HG02623 (cell line): ENCODE measurements around the gene TUBB4A.
A peak's percentile ranks its signal among the peaks of the same experiment; 100 is the strongest.

Source experiments
- ATAC-seq: cut with Tn5 transposase; IDR thresholded peaks from one replicate; pipeline ENCODE4 v1.9.1; 2021; ENCODE audit warnings: moderate library complexity; ENCODE audit not compliant: unreplicated experiment

The TUBB4A gene

DNA sequence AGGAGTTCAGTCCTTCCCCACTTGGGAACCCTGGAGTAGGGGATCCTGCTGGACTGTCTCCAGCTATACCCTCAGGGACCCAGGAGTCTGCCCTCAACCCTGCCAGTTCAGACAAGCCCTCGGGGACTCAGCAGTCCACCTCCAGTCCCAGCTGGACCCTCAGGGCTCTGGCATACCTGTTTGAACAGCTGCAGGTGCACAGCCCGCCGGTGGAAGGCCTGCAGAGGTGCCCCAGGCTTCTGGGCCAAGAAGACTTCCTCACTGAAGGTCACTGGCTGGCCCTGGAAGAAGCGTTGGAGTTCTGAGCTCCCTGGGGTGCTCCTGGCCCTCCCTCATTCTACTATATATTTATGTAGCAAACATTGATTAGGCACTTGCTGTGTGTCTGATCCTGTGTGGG lies 29.4 kb downstream of the TUBB4A start:
- no peak for ATAC-seq

DNA sequence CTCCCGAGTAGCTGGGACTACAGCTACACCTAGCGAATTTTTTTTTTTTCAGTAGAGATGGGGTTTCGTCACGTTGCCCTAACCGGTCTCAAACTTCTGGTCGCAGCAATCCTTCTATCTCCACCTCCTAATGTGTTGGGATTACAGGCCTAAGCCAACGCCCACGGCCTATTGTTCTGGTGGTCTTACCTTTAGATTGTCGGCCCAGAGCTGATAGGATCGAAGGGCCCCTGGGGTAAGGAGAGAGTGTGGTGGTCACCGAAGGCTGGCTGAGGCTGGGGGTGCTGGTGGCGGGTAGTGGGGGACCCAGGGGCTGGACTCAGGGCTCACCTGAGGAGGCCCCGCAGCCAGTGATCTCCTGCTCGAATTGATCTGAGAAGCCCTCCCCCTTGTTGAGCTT lies 31.0 kb downstream of the TUBB4A start:
- no peak for ATAC-seq

DNA sequence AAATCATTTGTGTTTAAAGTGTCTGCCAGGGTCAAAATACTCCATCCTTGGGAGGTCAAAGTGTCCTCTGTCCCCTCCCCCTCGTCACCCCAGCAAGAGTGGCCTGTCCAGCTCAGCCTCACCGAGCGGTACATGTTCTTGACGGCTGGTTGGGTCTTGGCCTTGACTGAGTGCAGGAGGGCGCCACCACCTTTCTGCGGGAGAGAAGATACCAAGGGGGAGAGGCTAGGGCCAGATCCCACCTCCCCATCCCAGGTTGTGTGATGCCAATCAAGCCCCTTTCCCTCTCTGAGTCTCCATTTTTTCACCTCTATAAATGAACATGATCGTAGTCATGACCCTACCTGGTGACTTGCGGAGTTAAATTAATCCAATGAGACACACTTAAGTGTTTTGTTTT lies 31.9 kb downstream of the TUBB4A start:
- ATAC-seq = no peak

DNA sequence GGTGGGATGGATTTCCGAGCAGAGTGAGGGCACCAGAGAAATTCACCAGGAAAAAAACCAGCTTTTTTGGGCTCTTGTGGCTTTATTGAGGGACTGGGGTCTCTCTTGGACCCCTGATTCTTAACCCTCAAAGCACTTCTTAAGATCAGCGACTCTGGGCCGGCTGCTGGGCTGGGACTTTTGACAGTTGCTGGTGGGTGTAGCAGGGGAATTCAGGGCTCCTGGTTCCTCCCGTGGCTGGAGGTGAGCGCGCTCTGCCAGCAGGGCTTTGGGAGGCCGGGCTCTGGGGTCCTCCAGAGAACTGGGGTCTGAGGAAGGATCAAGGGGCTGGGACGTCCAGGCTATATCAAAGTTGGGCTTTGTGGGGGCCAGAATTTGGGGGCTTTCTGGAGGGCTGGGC lies 34.7 kb downstream of the TUBB4A start:
- no peak for ATAC-seq

- no peak for ATAC-seq
Observed at GRCh38 chr19:6466526-6467248, 35.4 kb downstream of the TUBB4A start.

- no peak for ATAC-seq
Observed at GRCh38 chr19:6465663-6466062, 36.4 kb downstream of the TUBB4A start.

DNA sequence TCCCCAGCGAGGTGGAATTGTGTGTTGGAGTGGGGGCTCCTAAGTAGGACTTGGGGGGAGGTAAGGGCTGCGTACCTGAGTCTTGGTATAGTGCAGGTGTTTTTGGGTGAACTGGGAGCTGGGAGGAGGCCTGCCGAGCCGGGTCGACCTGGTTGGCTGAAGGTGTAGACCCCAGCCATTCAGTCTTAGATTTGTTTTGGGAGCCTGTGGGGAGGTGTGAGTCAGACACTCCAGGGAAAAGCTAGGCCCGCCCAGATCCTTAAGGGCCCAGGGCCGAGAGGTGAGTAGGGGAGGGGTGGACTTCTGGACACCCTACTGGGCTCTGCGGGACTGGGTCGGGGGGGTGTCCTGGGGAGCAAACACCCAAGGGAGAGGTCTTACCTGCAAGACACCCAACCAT lies 37.1 kb downstream of the TUBB4A start:
- no peak for ATAC-seq

GRCh38 chr19:6464070-6464873 lies 37.8 kb downstream of the TUBB4A start, which contains the start of gene CRB3:
Gene CRB3 (plus strand): TSS chr19:6464271. CDS start chr19:6464702, 431 bp downstream.
- ATAC-seq = no peak

GRCh38 chr19:6460099-6460884 lies 41.8 kb downstream of the TUBB4A start:
- ATAC-seq = peak; percentile 86

- peak; percentile 18 for ATAC-seq
Observed at GRCh38 chr19:6459262-6460098, 42.6 kb downstream of the TUBB4A start, which contains the start of gene SLC25A23. Gene SLC25A23 (minus strand): TSS chr19:6459792. CDS start chr19:6459628, 164 bp downstream.

DNA sequence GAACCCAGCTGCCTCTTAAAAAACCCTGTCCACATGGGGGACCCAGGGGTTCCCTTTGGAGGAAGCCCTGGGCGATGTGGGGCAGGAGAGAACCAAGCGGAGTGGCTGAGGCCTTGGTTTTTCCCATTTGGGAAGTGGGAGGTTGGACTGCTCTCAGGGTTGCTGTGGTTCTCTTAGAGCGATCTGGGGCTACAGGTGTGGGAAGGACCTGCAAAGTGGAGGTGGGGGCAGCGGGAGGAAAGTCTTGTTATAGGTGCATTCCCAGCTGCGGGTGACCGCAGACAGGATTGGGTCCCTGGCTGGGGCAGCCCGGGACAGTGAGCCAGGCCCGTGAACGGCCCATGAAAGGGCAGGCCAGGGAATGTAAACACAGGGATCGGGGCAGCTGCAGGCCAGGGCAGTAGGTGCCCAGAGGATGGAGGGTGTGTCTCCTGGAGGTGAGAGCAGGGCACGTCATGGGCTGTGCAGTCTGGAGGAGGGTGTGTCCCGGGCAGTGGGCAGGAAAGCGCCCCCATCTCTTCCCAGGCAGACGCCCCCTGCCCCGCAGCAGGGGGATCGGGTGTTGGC lies 43.3 kb downstream of the TUBB4A start:
- no peak for ATAC-seq

DNA sequence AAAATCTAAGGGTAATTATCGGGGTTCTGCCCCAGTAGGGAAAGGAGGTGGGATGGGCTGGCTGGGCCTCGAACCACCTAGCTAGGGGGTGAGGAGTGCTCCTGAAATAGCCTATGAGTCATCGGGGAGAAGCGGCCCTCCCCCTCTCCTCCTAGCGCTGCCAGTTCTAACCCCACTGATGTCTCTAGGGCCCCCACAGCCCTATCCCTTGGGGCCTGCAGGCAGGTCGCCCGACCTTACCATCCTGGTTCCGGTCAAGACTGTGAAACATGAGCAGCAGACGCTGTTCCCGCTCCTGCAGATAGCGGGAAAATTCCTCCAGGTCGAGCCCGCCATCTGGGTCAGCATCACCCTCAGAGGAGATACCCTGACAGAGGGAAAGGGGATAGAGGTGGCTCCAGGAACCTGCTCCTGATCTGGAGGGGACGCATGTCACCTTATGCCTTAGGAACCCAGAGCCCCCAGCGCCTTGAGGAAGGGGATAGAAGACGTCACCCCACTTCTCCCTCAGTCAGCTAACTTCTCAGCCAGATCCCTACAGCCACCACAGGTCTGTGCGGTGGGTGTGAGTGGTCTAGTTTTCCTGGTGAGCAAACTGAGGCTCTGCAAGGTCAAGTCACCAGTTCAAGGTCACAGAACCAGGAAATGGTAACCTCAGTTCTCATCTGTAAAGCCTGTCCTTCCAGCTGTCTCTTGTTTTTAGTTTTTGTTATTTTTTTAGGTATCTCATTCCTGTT lies 44.0 kb downstream of the TUBB4A start:
- no peak for ATAC-seq

GRCh38 chr19:6455924-6456323 lies 46.2 kb downstream of the TUBB4A start:
- ATAC-seq = no peak

- no peak for ATAC-seq
Observed at GRCh38 chr19:6453951-6454565, 48.1 kb downstream of the TUBB4A start.

- no peak for ATAC-seq
Observed at GRCh38 chr19:6452899-6453298, 49.2 kb downstream of the TUBB4A start.

DNA sequence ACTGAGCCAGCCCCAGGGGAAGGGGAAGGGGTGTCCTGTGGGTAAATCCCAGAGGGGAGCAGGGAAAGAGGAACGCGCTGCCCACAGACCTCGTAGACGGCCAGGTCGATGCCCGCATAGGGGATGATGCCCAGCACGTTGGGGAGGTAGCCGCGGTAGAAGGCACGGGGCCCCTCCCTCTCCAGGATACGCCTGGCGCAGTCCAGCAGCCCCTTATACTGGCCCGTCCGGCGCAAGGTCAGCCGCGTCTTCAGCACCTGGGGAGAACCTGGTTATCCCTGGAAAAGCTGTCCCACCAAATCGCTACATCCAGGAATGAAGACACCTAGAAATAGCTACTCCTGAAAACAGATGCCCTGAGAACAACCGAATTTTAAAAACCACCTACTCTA lies 49.9 kb downstream of the TUBB4A start:
- no peak for ATAC-seq

- ATAC-seq = no peak
Observed at GRCh38 chr19:6451583-6452222, 50.4 kb downstream of the TUBB4A start.

DNA sequence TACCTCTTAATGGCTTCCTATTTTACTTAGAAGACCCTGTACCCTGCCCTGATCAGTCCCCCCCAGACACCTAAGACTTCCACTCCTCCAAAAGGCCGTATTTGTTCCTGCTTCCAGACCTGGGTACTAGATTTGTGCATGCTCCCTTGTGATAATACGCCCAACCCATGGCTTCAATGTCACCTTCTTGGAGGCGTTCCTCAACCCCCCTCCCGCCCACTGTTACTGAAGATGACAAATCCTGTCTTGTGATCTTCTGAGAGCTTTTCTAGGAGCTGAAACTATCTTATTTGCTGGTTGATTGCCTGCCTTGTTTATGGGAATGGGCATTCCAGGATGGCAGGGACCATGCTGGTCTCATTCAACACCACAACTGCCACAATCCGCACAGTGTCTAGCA lies 51.9 kb downstream of the TUBB4A start:
- ATAC-seq = no peak

- no peak for ATAC-seq
Observed at GRCh38 chr19:6448045-6448444, 54.1 kb downstream of the TUBB4A start.
